Spleen (tissue), 11 donors: Measurements from ENCODE around the gene KHDC4. TPM values are rescaled to one million over a fixed set of nuclear protein-coding genes. Genes with fewer than 3 reads are reported as not detected.

Source experiments
- DNase-seq: peaks from one replicate; pipeline ENCODE4 v3.0.0-alpha.2; 2020
- H3K27ac ChIP-seq, 8 donors: fragments of 200-600 bp; sonication (generic) in 7 of 8; 1 replicate in 4 of 8; 2 replicates in 4 of 8; pipeline versions ENCODE4 v1.5.0 to v1.8.0; 2016 to 2021; ENCODE audit warnings: inconsistent platforms in 4 of 8, mild to moderate bottlenecking in 4 of 8, moderate library complexity in 1 of 8
- H3K27me3 ChIP-seq, 7 donors: fragments of 200-600 bp; sonication (generic) in 6 of 7; replicated peaks in 1 of 7; 1 replicate in 4 of 7; 2 replicates in 3 of 7; pipeline versions ENCODE4 v1.5.0 to v1.8.0; 2016 to 2021; ENCODE audit warnings: inconsistent platforms in 3 of 7, mild to moderate bottlenecking in 1 of 7
- H3K36me3 ChIP-seq, 6 donors: fragments of 200-600 bp; sonication (generic) in 5 of 6; 1 replicate in 4 of 6; 2 replicates in 2 of 6; pipeline versions ENCODE4 v1.5.0 to v1.8.0; 2016 to 2021; ENCODE audit warnings: inconsistent platforms in 2 of 6
- H3K4me1 ChIP-seq, 6 donors: fragments of 200-600 bp; sonication (generic) in 5 of 6; 1 replicate in 3 of 6; 2 replicates in 3 of 6; pipeline versions ENCODE4 v1.5.0 to v1.8.0; 2016 to 2021; ENCODE audit warnings: inconsistent platforms in 3 of 6
- H3K4me3 ChIP-seq, 8 donors: fragments of 200-600 bp; sonication (generic) in 7 of 8; 1 replicate in 4 of 8; 2 replicates in 4 of 8; pipeline versions ENCODE4 v1.5.0 to v1.8.0; 2016 to 2021; ENCODE audit warnings: inconsistent platforms in 4 of 8, mild to moderate bottlenecking in 4 of 8, moderate library complexity in 2 of 8
- H3K9me3 ChIP-seq, 8 donors: fragments of 200-600 bp; sonication (generic) in 7 of 8; 1 replicate in 4 of 8; 2 replicates in 4 of 8; pipeline versions ENCODE4 v1.5.0 to v1.8.0; 2016 to 2021; ENCODE audit warnings: inconsistent platforms in 4 of 8
- POLR2A ChIP-seq, 3 donors: fragments of 450-650 bp; IDR thresholded peaks; one replicate each; pipeline ENCODE4 v1.5.1; 2017; ENCODE audit warnings: antibody characterized with exemption in 3 of 3, mild to moderate bottlenecking in 1 of 3
- POLR2AphosphoS5 ChIP-seq, 3 donors: sonication (generic); formaldehyde crosslinking; IDR thresholded peaks; one replicate each; pipeline ENCODE4 v1.5.1; 2017; ENCODE audit warnings: antibody characterized with exemption in 3 of 3
- WGBS, 5 donors: extraction: QIAGEN DNeasy Blood & Tissue Kit in 3 of 5; methylation state at CpG; one replicate each; pipeline versions ENCODE4 v1.1.5 to v1.1.7; 2013 to 2018; 5-methylcytosine and 5-hydroxymethylcytosine counted together
- intact Hi-C: fragments of 100-400 bp; cut with DNase I; formaldehyde crosslinking; loops from one replicate; pipeline ENCODE4 v1.15.0; 2023; ENCODE audit warnings: low total_unique reads
- polyA plus RNA-seq, 3 donors: library from polyadenylated mRNA; stranded (reverse); fragments of 200-250 nt; gene quantifications; one replicate each; pipeline ENCODE4 v1.2.1, GENCODE V29; 2013
- total RNA-seq, 7 donors: library from RNA; depleted of rRNA in 3 of 7; stranded (reverse); fragments of >200 nt in 3 of 7; fragmentation: NEBNext Ultra II Directional in 4 of 7; extraction: Animal tissue kit (Norgen Biotek cat#: 25700) in 4 of 7; gene quantifications; one replicate each; pipeline versions ENCODE4 v1.1.0 to v1.2.1, GENCODE V29; 2016 to 2021
- TF ChIP-seq, protein P1 (sequence below), 11 experiments: fragments of 200-600 bp in 7 of 11; fragments of 450-650 bp in 4 of 11; sonication (generic) in 4 of 11; IDR thresholded peaks in 8 of 11; conservative IDR thresholded peaks in 3 of 11; 1 replicate in 7 of 11; 2 replicates in 4 of 11; pipeline versions ENCODE4 v1.4.0 to v1.8.0; 2016 to 2021; ENCODE audit warnings: antibody characterized with exemption in 11 of 11, inconsistent platforms in 4 of 11, mild to moderate bottlenecking in 1 of 11
- donor health status: healthy with polysubstance abuse.
- donor health status: DM: no; HTN: no; CAD: no; lungs with moderate emphysema.
- donor health status: DM: no; HTN: no; CAD: no.
- donor health status: Bipolar disorder and iron deficiency.
- donor health status: healthy.
- donor health status: DM: no; HTN: no; CAD: no.
- donor health status: DM: yes; HTN: yes; CAD: no.

KHDC4 gene
- total and polyA plus RNA-seq, 10 donors = 24.9 to 70.5 (median 50.7) TPM

GRCh38 chr1:155966135-155966534 lies 31.9 kb upstream of the KHDC4 start:
- Histone ChIP-seq H3K4me1 (peaks cover 64 to 97% (median 83%) of the 10 kb centered on the region in 6 donors), H3K4me3 (no peak overlapping the region), H3K27ac (peak overlapping the region; percentile 55 to 99 (median 92)), H3K27me3 (no peaks in the 10 kb centered on the region), H3K36me3 (peaks cover 3 to 93% (median 75%) of the 10 kb centered on the region in 6 donors), H3K9me3 (no peaks in the 10 kb centered on the region)
- no peak for TF ChIP-seq POLR2AphosphoS5 (IDR thresholded peaks at IDR 0.05)
- TF ChIP-seq, protein P1, sequence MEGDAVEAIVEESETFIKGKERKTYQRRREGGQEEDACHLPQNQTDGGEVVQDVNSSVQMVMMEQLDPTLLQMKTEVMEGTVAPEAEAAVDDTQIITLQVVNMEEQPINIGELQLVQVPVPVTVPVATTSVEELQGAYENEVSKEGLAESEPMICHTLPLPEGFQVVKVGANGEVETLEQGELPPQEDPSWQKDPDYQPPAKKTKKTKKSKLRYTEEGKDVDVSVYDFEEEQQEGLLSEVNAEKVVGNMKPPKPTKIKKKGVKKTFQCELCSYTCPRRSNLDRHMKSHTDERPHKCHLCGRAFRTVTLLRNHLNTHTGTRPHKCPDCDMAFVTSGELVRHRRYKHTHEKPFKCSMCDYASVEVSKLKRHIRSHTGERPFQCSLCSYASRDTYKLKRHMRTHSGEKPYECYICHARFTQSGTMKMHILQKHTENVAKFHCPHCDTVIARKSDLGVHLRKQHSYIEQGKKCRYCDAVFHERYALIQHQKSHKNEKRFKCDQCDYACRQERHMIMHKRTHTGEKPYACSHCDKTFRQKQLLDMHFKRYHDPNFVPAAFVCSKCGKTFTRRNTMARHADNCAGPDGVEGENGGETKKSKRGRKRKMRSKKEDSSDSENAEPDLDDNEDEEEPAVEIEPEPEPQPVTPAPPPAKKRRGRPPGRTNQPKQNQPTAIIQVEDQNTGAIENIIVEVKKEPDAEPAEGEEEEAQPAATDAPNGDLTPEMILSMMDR (IDR thresholded peaks at IDR 0.05 in 8 of 11, conservative IDR thresholded peaks at IDR 0.05 in 3 of 11) = peak in 1 of 11 experiments; percentile 9
- intact Hi-C loops = no loop called here
- no peak for DNase-seq
- WGBS, 5 donors = 84 to 90% (median 89%) methylated on average over 9 of the region's 9 CpGs

GRCh38 chr1:155964193-155964592 lies 30.0 kb upstream of the KHDC4 start:
- H3K27me3 ChIP-seq = no peaks in the 10 kb centered on the region
- DNase-seq = no peak
- no peak overlapping the region for H3K4me3 ChIP-seq
- intact Hi-C loops = no loop called here
- H3K4me1 ChIP-seq = peaks cover 45 to 97% (median 83%) of the 10 kb centered on the region in 6 donors
- no peaks in the 10 kb centered on the region for H3K9me3 ChIP-seq
- WGBS, 5 donors = 87 to 92% (median 91%) methylated on average over 7 of the region's 7 CpGs
- peak overlapping the region in 2 of 8 donors; percentile 99 for H3K27ac ChIP-seq
- peaks cover 3 to 100% (median 93%) of the 10 kb centered on the region in 6 donors for H3K36me3 ChIP-seq
- TF ChIP-seq POLR2A (IDR thresholded peaks at IDR 0.05) (no peak), POLR2AphosphoS5 (IDR thresholded peaks at IDR 0.05) (peak in 1 of 3 donors; percentile 14)

DNA sequence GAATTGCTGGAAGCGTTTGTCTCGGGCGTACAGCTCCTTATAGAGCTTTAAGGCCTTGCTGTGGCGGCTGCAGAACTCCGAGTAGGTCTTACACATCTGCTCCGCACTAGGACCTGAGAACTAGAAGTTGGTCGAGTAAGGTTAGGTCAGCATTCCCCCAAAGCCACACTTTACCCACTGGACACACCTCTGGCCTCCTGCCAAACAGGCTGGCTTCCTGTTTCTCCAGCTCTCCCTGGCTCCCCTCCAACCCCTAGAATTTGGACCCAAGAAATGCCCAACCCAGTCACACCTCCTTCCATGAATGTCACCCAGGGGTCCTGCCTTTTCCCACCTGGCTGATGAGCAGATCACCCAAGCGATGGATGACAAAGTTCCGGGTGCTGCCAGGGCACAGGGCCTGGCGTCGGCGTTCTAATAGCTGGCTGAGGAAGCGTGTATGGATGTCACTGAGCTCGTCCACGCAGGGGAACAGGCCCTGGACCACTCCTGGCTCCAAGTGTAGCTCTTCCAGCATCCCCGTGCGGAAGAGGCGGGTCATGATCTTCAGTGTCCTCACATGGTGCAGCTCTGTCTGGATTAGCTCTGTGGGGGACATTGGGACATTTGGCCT lies 28.5 kb upstream of the KHDC4 start:
- Histone ChIP-seq H3K4me1 (peaks cover 30 to 94% (median 70%) of the 10 kb centered on the region in 6 donors), H3K4me3 (no peak overlapping the region), H3K27me3 (no peaks in the 10 kb centered on the region), H3K36me3 (peaks cover 5 to 100% (median 98%) of the 10 kb centered on the region in 6 donors), H3K9me3 (no peaks in the 10 kb centered on the region), H3K27ac (peak overlapping the region; percentile 29 to 81 (median 66))
- WGBS, 5 donors = 68 to 83% (median 70%) methylated on average over 18 of the region's 18 CpGs
- peak in 2 of 3 donors; percentile 54 to 68 for TF ChIP-seq POLR2AphosphoS5 (IDR thresholded peaks at IDR 0.05)
- TF ChIP-seq, protein P1 (IDR thresholded peaks at IDR 0.05 in 8 of 11, conservative IDR thresholded peaks at IDR 0.05 in 3 of 11) = no peak
- TF ChIP-seq POLR2A (IDR thresholded peaks at IDR 0.05) = no peak
- intact Hi-C loops = no loop called here
- no peak for DNase-seq

DNA sequence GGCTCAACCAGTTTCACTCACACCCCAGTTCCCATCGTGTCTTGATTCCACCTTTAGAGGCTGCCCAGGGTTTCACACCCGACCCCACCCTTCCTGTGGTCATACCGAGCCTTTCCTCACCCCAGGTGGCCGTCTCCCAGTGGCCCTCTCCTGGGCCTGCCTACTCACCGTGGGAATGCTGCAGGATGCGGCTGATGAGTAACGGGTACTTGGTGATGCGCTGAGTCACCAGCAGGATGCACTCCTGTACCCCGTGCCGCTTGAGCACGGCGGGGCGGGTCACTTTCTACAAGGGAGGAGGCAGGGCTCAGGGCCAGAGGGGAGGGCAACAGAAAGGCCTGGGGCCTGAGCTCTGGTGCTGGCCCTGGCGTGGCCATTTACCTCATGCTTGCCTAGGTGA lies 27.7 kb upstream of the KHDC4 start:
- intact Hi-C loops = no loop called here
- peak overlapping the region; percentile 29 to 81 (median 66) for H3K27ac ChIP-seq
- no peaks in the 10 kb centered on the region for H3K9me3 ChIP-seq
- no peak overlapping the region for H3K4me3 ChIP-seq
- DNase-seq = peak; percentile 86
- peaks cover 9 to 100% (median 99%) of the 10 kb centered on the region in 6 donors for H3K36me3 ChIP-seq
- 28 to 56% (median 29%) methylated on average over 11 to 14 of the region's 14 CpGs for WGBS, 5 donors
- no peaks in the 10 kb centered on the region for H3K27me3 ChIP-seq
- TF ChIP-seq POLR2A (IDR thresholded peaks at IDR 0.05) (no peak), POLR2AphosphoS5 (IDR thresholded peaks at IDR 0.05) (peak; percentile 75 to 83 (median 82))
- TF ChIP-seq, protein P1 (IDR thresholded peaks at IDR 0.05 in 8 of 11, conservative IDR thresholded peaks at IDR 0.05 in 3 of 11) = peak in 6 of 11 experiments; percentile 22 to 44 (median 34)
- H3K4me1 ChIP-seq = peaks cover 22 to 86% (median 63%) of the 10 kb centered on the region in 6 donors
